ACC112 (cell line): Measurements from ENCODE around the gene RABGAP1L.
"Not testable (repeated sequence)": the region's sequence is repeated elsewhere in the genome, so short reads cannot be mapped to it uniquely, and the experiment has no call there.

Experiments
- H2AFZ ChIP-seq: fragments of 200-600 bp; sonication (generic); one replicate; pipeline ENCODE4 v1.6.0; 2017; ENCODE audit warnings: antibody characterized with exemption, low read length; ENCODE audit not compliant: unreplicated experiment
- H3K27ac ChIP-seq: fragments of 200-600 bp; sonication (generic); 2 replicates; pipeline ENCODE4 v1.5.1; 2014; ENCODE audit warnings: low read depth, mild to moderate bottlenecking, antibody characterized with exemption, low read length, moderate library complexity
- H3K27me3 ChIP-seq: fragments of 200-600 bp; sonication (generic); 2 replicates; pipeline ENCODE4 v1.6.1; 2014; ENCODE audit warnings: mild to moderate bottlenecking, antibody characterized with exemption, low read length, moderate library complexity, mixed read lengths; ENCODE audit not compliant: insufficient read depth
- H3K36me3 ChIP-seq: fragments of 200-600 bp; sonication (generic); 2 replicates; pipeline ENCODE4 v1.6.1; 2016; ENCODE audit warnings: mild to moderate bottlenecking, antibody characterized with exemption, low read length, moderate library complexity, mixed read lengths; ENCODE audit not compliant: insufficient read depth
- H3K4me1 ChIP-seq: fragments of 200-600 bp; sonication (generic); one replicate; pipeline ENCODE4 v1.6.1; 2016; ENCODE audit warnings: low read length, mixed read lengths; ENCODE audit not compliant: insufficient read depth, unreplicated experiment, control insufficient read depth
- H3K4me3 ChIP-seq: fragments of 200-600 bp; sonication (generic); 2 replicates; pipeline ENCODE4 v1.5.1; 2014; ENCODE audit warnings: mild to moderate bottlenecking, low read depth, low read length
- H3K79me2 ChIP-seq: fragments of 200-600 bp; sonication (generic); one replicate; pipeline ENCODE4 v1.6.0; 2016; ENCODE audit warnings: low read length; ENCODE audit not compliant: control insufficient read depth, unreplicated experiment, insufficient read depth

The RABGAP1L gene

DNA sequence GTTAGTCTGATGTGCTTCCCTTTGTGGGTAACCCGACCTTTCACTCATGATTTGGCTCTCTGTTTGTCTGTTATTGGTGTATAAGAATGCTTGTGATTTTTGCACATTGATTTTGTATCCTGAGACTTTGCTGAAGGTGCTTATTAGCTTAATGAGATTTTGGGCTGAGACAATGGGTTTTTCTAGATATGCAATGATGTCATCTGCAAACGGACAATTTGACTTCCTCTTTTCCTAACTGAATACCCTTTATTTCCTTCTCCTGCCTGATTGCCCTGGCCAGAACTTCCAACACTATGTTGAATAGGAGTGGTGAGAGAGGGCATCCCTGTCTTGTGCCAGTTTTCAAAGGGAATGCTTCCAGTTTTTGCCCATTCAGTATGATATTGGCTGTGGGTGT is 490.3 kb downstream of the RABGAP1L start:
- H3K27ac ChIP-seq, H2AFZ ChIP-seq: not testable (repeated sequence)

DNA sequence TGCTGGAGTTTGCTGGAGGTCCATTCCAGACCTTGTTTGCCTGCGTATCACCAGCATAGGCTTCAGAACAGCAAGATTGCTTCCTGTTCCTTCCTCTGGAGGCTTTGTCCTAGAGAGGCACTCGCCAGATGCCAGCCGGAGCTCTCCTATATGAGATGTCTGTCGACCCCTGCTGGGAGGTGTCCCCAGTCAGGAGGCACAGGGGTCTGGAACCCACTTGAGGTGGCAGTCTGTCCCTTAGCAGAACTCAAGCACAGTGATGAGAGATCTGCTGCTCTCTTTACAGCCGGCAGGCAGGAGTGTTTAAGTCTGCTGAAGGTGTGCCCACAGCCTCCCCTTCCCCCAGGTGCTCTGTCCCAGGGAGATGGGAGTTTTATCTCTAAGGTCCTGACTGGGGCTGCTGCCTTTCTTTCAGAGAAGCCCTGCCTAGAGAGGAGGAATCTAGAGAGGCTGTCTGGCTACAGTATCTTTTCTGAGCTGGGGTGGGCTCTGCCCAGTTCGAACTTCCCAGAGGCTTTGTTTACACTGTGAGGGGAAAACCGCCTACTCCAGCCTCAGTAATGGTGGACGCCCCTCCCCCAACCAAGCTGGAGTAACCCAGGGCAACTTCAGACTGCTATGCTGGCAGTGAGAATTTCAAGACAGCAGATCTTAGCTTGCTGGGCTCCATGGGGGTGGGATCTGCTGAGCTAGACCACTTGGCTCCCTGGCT is 493.4 kb downstream of the RABGAP1L start:
- Histone ChIP-seq H3K36me3 (no peaks in the 10 kb centered on the region), H3K27me3 (no peaks in the 10 kb centered on the region), H2AFZ (no peak overlapping the region), H3K27ac (no peak overlapping the region), H3K4me3 (no peak overlapping the region), H3K79me2 (no peaks in the 10 kb centered on the region), H3K4me1 (no peaks in the 10 kb centered on the region)

More for the DNA sequence above, 490.3 kb downstream of the RABGAP1L start:
- H3K27me3 ChIP-seq, H3K36me3 ChIP-seq, H3K4me1 ChIP-seq, H3K79me2 ChIP-seq, H3K4me3 ChIP-seq: not testable (repeated sequence)

DNA sequence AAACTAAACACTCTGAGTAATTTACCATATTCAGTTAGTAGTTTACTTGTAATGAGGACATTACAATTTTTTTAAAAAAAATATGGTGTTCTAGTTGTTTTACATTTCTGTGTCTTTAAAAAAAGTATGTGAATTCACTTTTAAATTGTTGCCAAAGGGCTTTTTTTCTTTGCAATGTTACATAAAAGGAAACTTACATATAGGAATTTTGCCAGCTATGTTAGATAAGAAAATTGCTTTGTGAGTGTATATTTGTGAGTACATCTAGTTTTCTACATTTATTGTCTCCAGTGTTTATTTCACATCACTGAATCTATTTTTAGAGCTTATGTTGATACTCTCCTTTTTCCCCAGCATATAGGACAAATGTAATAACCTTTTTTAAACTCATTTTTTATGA is 495.2 kb downstream of the RABGAP1L start:
- Histone ChIP-seq H3K27me3 (no peaks in the 10 kb centered on the region), H3K4me1 (no peaks in the 10 kb centered on the region), H3K4me3 (no peak overlapping the region), H3K79me2 (no peaks in the 10 kb centered on the region), H3K36me3 (no peaks in the 10 kb centered on the region), H2AFZ (no peak overlapping the region), H3K27ac (no peak overlapping the region)

DNA sequence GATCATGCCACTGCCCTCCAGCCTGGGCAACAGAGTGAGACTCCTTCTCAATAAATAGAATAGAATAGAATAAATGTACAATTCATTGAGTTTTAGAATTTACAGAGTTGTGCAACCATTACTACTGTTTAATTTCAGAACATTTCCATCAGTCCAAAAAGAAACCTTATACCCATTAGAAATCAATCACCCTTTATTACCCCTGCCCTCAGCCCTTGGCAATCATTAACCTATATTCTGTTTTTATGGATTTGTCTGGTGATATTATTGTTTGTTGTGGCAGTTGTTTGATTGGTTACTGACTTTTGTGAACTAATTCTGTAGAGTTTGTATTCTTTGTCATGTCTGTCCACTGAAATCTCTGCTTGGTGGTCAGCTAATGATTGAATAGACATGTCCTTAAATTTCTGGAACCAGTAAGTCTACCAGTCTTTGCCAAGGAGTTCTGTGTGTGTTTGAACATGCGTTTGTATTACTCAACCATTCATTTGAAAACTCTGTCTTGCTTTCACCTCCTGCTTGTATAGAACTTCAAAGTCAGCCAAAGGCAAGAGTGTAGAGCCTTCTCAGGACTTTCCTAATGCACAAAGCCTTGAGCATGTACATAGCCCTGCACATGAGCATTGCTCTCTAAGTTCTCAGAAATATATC is 497.2 kb downstream of the RABGAP1L start:
- Histone ChIP-seq H3K27me3 (no peaks in the 10 kb centered on the region), H2AFZ (no peak overlapping the region), H3K4me3 (no peak overlapping the region), H3K27ac (no peak overlapping the region), H3K79me2 (no peaks in the 10 kb centered on the region), H3K36me3 (no peaks in the 10 kb centered on the region), H3K4me1 (peaks cover 7% of the 10 kb centered on the region)

DNA sequence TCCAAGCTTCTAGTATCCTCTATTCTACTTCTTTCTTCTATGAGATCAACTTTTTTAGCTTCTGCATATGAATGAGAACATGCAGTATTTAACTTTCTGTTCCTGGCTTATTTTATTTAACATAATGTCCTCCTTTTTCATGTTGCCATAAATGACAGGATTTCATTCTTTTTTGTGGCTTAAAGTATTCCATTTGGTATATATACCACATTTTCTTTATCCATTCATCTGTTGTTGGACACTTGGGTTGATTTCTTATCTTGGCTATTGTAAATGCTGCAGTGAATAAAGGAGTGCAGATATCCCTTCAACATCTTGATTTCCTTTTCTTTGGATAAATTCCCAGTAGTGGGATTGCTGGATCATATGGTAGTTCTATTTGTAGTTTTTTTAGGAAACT is 498.1 kb downstream of the RABGAP1L start:
- no peaks in the 10 kb centered on the region for H3K36me3 ChIP-seq
- no peaks in the 10 kb centered on the region for H3K79me2 ChIP-seq
- no peaks in the 10 kb centered on the region for H3K27me3 ChIP-seq
- H3K27ac ChIP-seq, result no peak overlapping the region
- H3K4me1 ChIP-seq, result peaks cover 7% of the 10 kb centered on the region
- no peak overlapping the region for H2AFZ ChIP-seq
- H3K4me3 ChIP-seq, result no peak overlapping the region

DNA sequence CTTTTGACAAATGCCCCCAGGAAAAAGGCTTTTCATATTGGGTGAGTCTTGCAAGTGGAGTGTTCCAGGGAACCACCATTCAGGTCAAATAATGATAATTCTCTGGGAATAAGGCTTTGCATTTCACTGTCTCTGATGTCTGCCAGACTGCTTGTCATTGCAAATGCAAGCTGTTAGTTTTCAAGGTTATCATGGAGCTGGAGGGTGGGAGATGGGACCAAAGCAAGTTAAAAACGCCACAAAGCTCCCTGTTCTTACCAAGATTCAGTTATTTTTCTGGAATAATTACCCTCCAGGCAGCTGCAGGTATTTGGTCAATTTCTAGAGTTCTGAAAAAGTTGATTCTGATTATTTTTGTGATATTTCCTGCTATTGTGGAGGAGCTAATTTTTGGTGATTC is 498.6 kb downstream of the RABGAP1L start:
- no peaks in the 10 kb centered on the region for H3K79me2 ChIP-seq
- H3K27ac ChIP-seq, result no peak overlapping the region
- peaks cover 7% of the 10 kb centered on the region for H3K4me1 ChIP-seq
- no peaks in the 10 kb centered on the region for H3K27me3 ChIP-seq
- no peak overlapping the region for H3K4me3 ChIP-seq
- no peaks in the 10 kb centered on the region for H3K36me3 ChIP-seq
- H2AFZ ChIP-seq, result no peak overlapping the region

DNA sequence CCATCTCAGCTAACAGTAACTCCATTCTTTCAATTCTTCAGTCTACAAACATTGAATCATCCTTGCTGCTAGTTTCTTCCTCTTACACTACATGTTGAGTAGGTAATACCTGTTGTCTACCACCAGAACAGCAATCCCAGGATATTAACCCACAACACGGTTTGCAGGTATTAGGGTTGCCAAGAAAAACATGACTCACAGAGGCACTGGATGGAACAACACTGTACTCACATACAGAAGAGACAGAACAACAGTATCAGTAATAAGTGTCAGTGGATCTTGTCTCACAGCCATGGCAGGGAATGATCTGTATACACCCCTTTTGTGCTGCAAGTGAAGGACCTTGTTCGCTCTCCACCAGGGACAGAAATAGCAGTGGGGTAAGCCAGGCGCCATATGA is 500.5 kb downstream of the RABGAP1L start:
- Histone ChIP-seq H3K27me3 (no peaks in the 10 kb centered on the region), H2AFZ (no peak overlapping the region), H3K36me3 (no peaks in the 10 kb centered on the region), H3K4me3 (no peak overlapping the region), H3K4me1 (peaks cover 7% of the 10 kb centered on the region), H3K79me2 (no peaks in the 10 kb centered on the region), H3K27ac (no peak overlapping the region)

DNA sequence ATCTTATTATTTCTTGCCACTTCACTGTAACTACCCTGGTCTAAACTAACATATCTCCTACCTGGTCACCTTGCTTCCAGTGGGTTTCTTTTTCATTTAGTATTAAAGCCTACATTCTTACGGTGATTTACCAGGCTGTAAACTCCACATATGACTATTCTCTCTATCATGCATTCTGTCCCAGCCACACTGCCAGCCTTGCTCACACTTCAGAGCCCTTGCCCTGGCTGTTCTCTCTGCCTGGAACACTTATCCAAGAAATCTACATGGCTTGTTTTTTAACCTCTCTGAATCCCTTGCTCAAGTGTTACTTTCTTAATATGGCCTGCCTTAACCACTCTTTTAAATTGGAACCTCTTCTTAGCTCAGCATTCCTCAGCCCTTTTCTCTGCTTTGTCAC is 501.2 kb downstream of the RABGAP1L start:
- no peak overlapping the region for H2AFZ ChIP-seq

DNA sequence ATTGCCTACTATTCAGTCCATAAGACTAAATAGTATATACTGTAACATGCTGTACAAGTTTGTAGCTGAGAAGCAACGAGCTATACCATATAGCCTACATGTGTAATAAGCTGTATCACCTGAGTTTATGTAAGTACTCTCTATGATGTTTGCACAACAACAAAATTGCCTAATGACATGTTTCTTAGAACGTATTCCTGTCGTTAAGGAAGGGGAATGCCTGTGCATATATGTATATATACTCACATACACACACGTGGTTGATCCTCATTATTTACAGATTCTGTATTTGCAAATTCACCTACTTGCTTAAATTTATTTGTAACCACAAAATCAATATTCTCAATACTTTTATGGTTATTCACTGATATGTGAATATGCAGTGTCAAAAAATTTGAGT is 504.0 kb downstream of the RABGAP1L start:
- no peaks in the 10 kb centered on the region for H3K79me2 ChIP-seq
- no peaks in the 10 kb centered on the region for H3K36me3 ChIP-seq
- peaks cover 7% of the 10 kb centered on the region for H3K4me1 ChIP-seq
- H3K27me3 ChIP-seq, result no peaks in the 10 kb centered on the region
- H2AFZ ChIP-seq, result no peak overlapping the region
- no peak overlapping the region for H3K4me3 ChIP-seq
- no peak overlapping the region for H3K27ac ChIP-seq

More for the DNA sequence above, 501.2 kb downstream of the RABGAP1L start:
- Histone ChIP-seq H3K27me3 (no peaks in the 10 kb centered on the region), H3K4me3 (no peak overlapping the region), H3K36me3 (no peaks in the 10 kb centered on the region), H3K27ac (no peak overlapping the region), H3K4me1 (peaks cover 7% of the 10 kb centered on the region), H3K79me2 (no peaks in the 10 kb centered on the region)

DNA sequence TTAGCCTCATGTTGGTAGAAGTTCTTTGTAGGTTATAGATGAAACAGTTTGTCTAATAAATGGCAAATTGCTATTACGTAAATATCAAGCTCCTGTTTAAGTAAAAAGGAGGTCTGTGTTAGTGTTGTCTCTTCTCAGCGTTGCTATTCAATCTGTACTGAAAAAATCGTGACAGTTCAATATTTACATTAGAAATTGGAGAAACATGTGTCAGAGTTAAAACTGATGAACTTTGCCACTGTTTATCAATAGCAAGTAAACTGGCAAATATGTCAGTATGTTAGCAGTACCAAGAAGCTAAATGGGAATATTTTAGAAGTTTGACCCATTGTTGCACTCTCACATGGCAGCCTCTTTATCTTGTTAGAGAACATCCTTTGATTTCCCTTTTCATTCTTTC is 506.9 kb downstream of the RABGAP1L start:
- Histone ChIP-seq H2AFZ (no peak overlapping the region), H3K27ac (no peak overlapping the region), H3K27me3 (no peaks in the 10 kb centered on the region), H3K4me1 (no peaks in the 10 kb centered on the region), H3K36me3 (no peaks in the 10 kb centered on the region), H3K79me2 (no peaks in the 10 kb centered on the region), H3K4me3 (no peak overlapping the region)

DNA sequence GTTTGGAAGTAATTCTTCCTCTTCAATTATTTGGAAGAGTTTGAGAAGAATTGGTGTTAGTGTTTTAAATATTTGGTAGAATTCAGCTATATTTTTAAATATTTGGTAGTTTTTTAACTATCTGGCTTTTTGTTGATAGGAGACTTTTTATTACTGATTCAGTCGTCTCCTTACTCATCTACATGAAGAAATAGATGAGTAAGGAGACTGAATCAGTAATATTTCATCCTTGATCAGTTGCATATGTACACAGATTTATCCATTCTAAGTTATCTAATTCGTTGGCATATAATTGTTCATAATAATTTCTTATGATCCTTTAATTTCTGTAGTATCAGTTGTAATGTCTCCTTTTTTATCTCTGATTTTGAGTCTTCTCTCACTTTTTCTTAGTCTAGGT is 512.5 kb downstream of the RABGAP1L start:
- Histone ChIP-seq H3K27ac (no peak overlapping the region), H3K4me1 (no peaks in the 10 kb centered on the region), H2AFZ (no peak overlapping the region), H3K36me3 (no peaks in the 10 kb centered on the region), H3K27me3 (no peaks in the 10 kb centered on the region), H3K79me2 (no peaks in the 10 kb centered on the region), H3K4me3 (no peak overlapping the region)
